Smooth muscle cell (in vitro differentiated cells): ENCODE results near the gene BIK. TPM values are rescaled to one million over a fixed set of nuclear protein-coding genes. Genes with fewer than 3 reads are reported as not detected.
A peak's percentile ranks its signal among the peaks of the same experiment; 100 is the strongest.

Source experiments
- DNase-seq: peaks from one replicate; lab custom pipeline; 2025; ENCODE audit not compliant: unreplicated experiment; lab: John Stamatoyannopoulos, UW
- H2AFZ ChIP-seq: fragments of 200-600 bp; sonication (generic); 2 replicates; pipeline ENCODE4 v1.6.0; 2016; ENCODE audit warnings: antibody characterized with exemption, low read depth, mild to moderate bottlenecking
- H3F3A ChIP-seq: fragments of 200-600 bp; sonication (generic); 2 replicates; pipeline ENCODE4 v1.6.0; 2017; ENCODE audit warnings: antibody characterized with exemption, low read depth
- H3K27ac ChIP-seq: fragments of 200-600 bp; sonication (generic); 2 replicates; pipeline ENCODE4 v1.5.1; 2016; ENCODE audit warnings: low read depth, mild to moderate bottlenecking
- H3K27me3 ChIP-seq: fragments of 200-600 bp; sonication (generic); 2 replicates; pipeline ENCODE4 v1.6.1; 2016; ENCODE audit warnings: low read depth, mild to moderate bottlenecking
- H3K36me3 ChIP-seq: fragments of 200-600 bp; sonication (generic); 2 replicates; pipeline ENCODE4 v1.5.1; 2016; ENCODE audit warnings: low read depth
- H3K4me1 ChIP-seq: fragments of 200-600 bp; sonication (generic); 2 replicates; pipeline ENCODE4 v1.5.1; 2016; ENCODE audit warnings: low read depth
- H3K4me2 ChIP-seq: fragments of 200-600 bp; sonication (generic); 2 replicates; pipeline ENCODE4 v1.6.0; 2016; ENCODE audit warnings: mild to moderate bottlenecking
- H3K4me3 ChIP-seq: fragments of 200-600 bp; sonication (generic); 2 replicates; pipeline ENCODE4 v1.5.1; 2016; ENCODE audit warnings: mild to moderate bottlenecking
- H3K79me2 ChIP-seq: fragments of 200-600 bp; sonication (generic); 2 replicates; pipeline ENCODE4 v1.6.0; 2016; ENCODE audit warnings: low read depth, mild to moderate bottlenecking
- H3K9ac ChIP-seq: fragments of 200-600 bp; sonication (generic); 2 replicates; pipeline ENCODE4 v1.6.0; 2016; ENCODE audit warnings: low read depth
- H3K9me3 ChIP-seq: fragments of 200-600 bp; sonication (generic); replicated peaks from 2 replicates; pipeline ENCODE4 v1.5.1; 2016; ENCODE audit warnings: low read depth
- H4K20me1 ChIP-seq: fragments of 200-600 bp; sonication (generic); 2 replicates; pipeline ENCODE4 v1.6.0; 2016; ENCODE audit warnings: low read depth
- WGBS: methylation state at CpG from one replicate; pipeline ENCODE4 v1.1.7; 2016; ENCODE audit warnings: low lambda C conversion rate; 5-methylcytosine and 5-hydroxymethylcytosine counted together
- polyA plus RNA-seq: library from polyadenylated mRNA; unstranded; fragments of >200 nt; fragmentation: Nextera tagmentation; extraction: Ambion mirVana; gene quantifications from 2 replicates; pipeline ENCODE4 v1.2.1, GENCODE V29; 2016
- total RNA-seq: library from RNA; depleted of rRNA; stranded (reverse); fragments of >200 nt; gene quantifications from 2 replicates; pipeline ENCODE4 v1.2.3, GENCODE V29; 2014
- TF ChIP-seq, protein P1 (sequence below): fragments of 200-600 bp; sonication (generic); IDR thresholded peaks from 2 replicates; pipeline ENCODE4 v1.5.1; 2017; ENCODE audit warnings: borderline replicate concordance, mild to moderate bottlenecking, antibody characterized with exemption; ENCODE audit not compliant: insufficient read depth, poor library complexity, severe bottlenecking

Gene BIK
- total RNA-seq: 2.7 and 3.9 TPM in 2 replicates
- 1.9 and 6.1 TPM in 2 replicates for polyA plus RNA-seq

- H3K4me1 ChIP-seq: peaks cover 14% of the 10 kb centered on the region
- no peaks in the 10 kb centered on the region for H3F3A ChIP-seq
- no peak within 1 kb of the TSS for H3K9ac ChIP-seq
- H3K27me3 ChIP-seq: peaks cover 49% of the 10 kb centered on the region
- DNase-seq: no peak
- H3K36me3 ChIP-seq: no peaks in the 10 kb centered on the region
- peak within 1 kb of the TSS; percentile 59 for H3K4me3 ChIP-seq
- peak within 1 kb of the TSS; percentile 95 for H3K4me2 ChIP-seq
- no peaks in the 10 kb centered on the region for H3K79me2 ChIP-seq
- TF ChIP-seq, protein P1, sequence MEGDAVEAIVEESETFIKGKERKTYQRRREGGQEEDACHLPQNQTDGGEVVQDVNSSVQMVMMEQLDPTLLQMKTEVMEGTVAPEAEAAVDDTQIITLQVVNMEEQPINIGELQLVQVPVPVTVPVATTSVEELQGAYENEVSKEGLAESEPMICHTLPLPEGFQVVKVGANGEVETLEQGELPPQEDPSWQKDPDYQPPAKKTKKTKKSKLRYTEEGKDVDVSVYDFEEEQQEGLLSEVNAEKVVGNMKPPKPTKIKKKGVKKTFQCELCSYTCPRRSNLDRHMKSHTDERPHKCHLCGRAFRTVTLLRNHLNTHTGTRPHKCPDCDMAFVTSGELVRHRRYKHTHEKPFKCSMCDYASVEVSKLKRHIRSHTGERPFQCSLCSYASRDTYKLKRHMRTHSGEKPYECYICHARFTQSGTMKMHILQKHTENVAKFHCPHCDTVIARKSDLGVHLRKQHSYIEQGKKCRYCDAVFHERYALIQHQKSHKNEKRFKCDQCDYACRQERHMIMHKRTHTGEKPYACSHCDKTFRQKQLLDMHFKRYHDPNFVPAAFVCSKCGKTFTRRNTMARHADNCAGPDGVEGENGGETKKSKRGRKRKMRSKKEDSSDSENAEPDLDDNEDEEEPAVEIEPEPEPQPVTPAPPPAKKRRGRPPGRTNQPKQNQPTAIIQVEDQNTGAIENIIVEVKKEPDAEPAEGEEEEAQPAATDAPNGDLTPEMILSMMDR: peak; percentile 17
- no peak within 1 kb of the TSS for H3K27ac ChIP-seq
- H3K9me3 ChIP-seq: no peaks in the 10 kb centered on the region
- peak within 1 kb of the TSS; percentile 72 for H2AFZ ChIP-seq
- WGBS: 2% methylated on average over 47 of the region's 49 CpGs
- no peaks in the 10 kb centered on the region for H4K20me1 ChIP-seq
Measured at GRCh38 chr22:43110444-43110926, at the start of gene BIK. Gene BIK, plus strand, starts transcription at chr22:43110750. Its CDS starts 13,273 bp downstream, at chr22:43124023.

GRCh38 chr22:43066134-43066533 lies 44.4 kb upstream of the BIK start:
- H3K4me3 ChIP-seq: no peak overlapping the region
- no peak for DNase-seq
- H3K27ac ChIP-seq: peak overlapping the region; percentile 100
- no peaks in the 10 kb centered on the region for H4K20me1 ChIP-seq
- H3K9ac ChIP-seq: no peak overlapping the region
- no peaks in the 10 kb centered on the region for H3K27me3 ChIP-seq
- no peaks in the 10 kb centered on the region for H3K36me3 ChIP-seq
- TF ChIP-seq, protein P1: no peak
- no peak overlapping the region for H2AFZ ChIP-seq
- H3K4me1 ChIP-seq: peaks cover 3% of the 10 kb centered on the region
- H3F3A ChIP-seq: peaks cover 2% of the 10 kb centered on the region
- no peak overlapping the region for H3K4me2 ChIP-seq
- WGBS: 92% methylated on average over 7 of the region's 7 CpGs
- H3K79me2 ChIP-seq: no peaks in the 10 kb centered on the region
- no peaks in the 10 kb centered on the region for H3K9me3 ChIP-seq

GRCh38 chr22:43066844-43067385 lies 43.6 kb upstream of the BIK start:
- H2AFZ ChIP-seq: no peak overlapping the region
- no peaks in the 10 kb centered on the region for H3K79me2 ChIP-seq
- WGBS: 62% methylated on average over 11 of the region's 11 CpGs
- TF ChIP-seq, protein P1: no peak
- H3K27ac ChIP-seq: peak overlapping the region; percentile 100
- no peaks in the 10 kb centered on the region for H4K20me1 ChIP-seq
- no peaks in the 10 kb centered on the region for H3K27me3 ChIP-seq
- no peak overlapping the region for H3K4me3 ChIP-seq
- peaks cover 2% of the 10 kb centered on the region for H3F3A ChIP-seq
- no peaks in the 10 kb centered on the region for H3K36me3 ChIP-seq
- H3K4me2 ChIP-seq: peak overlapping the region; percentile 54
- no peaks in the 10 kb centered on the region for H3K9me3 ChIP-seq
- DNase-seq: no peak
- H3K4me1 ChIP-seq: peaks cover 3% of the 10 kb centered on the region
- peak overlapping the region; percentile 93 for H3K9ac ChIP-seq
